HG03432 (cell line): ENCODE measurements around the gene GPR119.
"Not testable (repeated sequence)": the region's sequence is repeated elsewhere in the genome, so short reads cannot be mapped to it uniquely, and the experiment has no call there.

Source experiments
- ATAC-seq: cut with Tn5 transposase; IDR thresholded peaks from one replicate; pipeline ENCODE4 v1.9.1; 2021; ENCODE audit warnings: mild to moderate bottlenecking, moderate library complexity; ENCODE audit not compliant: unreplicated experiment

Gene GPR119

GRCh38 chrX:130339408-130340222 is 45.9 kb downstream of the GPR119 start, which contains the start of gene SLC25A14:
Gene SLC25A14 (plus strand): TSS chrX:130339919. CDS start chrX:130340279, 360 bp downstream.
- peak; percentile 98 for ATAC-seq

- not testable (repeated sequence) for ATAC-seq
These were observed 46.6 kb downstream of the GPR119 start for GRCh38 chrX:130338869-130339268.

- no peak for ATAC-seq
These were observed 48.9 kb downstream of the GPR119 start for GRCh38 chrX:130336531-130336930.
